Activated T-cell treated with anti-CD3 and anti-CD28 coated beads, Interleukin-2, amount 50 U/mL, for 1 hour (primary cell): ENCODE data around the gene FNDC11.

ENCODE experiments used
- DNase-seq: peaks from one replicate; pipeline ENCODE4 v3.0.0-alpha.2; 2020

Gene FNDC11

DNA sequence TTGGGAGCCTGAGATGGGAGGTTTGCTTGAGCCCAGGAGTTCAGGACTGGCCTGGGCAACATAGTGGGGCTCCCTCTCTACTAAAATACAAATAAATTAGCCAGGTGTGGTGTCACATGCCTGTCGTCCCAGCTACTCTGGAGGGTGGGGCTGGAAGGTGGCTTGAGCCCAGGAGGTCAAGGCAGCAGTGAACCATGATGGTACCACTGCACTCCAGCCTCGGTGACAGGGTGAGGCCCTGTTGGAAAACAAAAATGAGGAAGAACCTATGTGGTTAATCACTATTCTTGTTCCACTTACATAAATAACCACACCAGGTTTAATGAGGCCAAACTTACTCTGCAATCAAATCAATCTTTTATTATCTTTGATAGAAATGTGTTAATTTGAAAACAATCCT, 28.0 kb upstream of the FNDC11 start:
- no peak for DNase-seq

DNA sequence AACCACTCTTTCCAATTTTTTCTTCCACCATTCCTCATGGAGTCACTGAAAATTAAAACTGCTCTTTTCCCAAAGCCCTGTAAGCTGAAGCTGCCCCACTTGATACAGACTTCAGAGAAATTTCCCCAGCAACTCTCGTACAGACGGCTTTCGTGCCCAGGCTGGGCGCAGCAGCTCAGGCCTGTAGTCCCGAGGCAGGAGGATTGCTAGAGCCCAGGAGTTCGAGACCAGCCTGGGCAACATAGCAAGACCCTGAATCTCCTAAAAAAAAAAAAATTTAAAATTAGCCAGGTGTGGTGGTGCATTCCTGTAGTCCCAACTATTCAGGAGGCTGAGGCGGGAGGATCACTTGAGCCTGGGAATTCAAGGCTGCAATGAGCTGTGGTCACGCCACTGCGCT, 26.8 kb upstream of the FNDC11 start:
- DNase-seq: no peak

DNA sequence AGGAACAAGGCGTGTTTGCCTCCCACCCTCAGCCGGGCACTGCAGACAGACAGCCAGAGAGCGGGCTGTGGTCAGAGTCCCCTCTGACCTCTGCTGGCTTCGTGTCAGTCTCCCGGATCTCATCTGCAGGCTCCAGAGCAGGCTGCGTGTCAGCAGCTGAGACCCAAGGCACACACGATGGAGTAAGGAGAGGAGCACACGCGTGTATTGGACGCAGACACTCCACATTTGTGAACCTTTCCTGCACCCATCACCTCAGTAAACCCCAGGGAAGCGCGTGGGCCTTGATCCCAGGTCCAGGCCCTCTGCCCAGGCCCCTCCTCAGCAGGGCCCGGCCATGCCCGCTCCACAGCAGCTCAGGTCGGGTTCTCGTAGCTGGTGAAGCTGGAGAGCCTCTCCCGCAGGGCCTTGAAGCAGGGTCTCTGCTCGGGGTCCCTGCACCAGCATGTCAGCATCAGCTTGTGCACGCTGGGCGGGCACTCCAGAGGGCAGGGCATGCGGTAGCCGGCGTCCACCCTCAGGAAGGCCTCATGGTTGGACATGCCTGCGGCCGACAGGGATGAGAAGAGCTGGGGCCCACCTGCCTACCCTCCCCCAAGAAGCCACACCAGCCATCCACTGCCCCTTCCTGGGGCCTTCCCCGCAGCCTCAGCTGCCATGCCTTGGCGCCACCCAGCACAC, 24.6 kb upstream of the FNDC11 start:
- DNase-seq: no peak

DNA sequence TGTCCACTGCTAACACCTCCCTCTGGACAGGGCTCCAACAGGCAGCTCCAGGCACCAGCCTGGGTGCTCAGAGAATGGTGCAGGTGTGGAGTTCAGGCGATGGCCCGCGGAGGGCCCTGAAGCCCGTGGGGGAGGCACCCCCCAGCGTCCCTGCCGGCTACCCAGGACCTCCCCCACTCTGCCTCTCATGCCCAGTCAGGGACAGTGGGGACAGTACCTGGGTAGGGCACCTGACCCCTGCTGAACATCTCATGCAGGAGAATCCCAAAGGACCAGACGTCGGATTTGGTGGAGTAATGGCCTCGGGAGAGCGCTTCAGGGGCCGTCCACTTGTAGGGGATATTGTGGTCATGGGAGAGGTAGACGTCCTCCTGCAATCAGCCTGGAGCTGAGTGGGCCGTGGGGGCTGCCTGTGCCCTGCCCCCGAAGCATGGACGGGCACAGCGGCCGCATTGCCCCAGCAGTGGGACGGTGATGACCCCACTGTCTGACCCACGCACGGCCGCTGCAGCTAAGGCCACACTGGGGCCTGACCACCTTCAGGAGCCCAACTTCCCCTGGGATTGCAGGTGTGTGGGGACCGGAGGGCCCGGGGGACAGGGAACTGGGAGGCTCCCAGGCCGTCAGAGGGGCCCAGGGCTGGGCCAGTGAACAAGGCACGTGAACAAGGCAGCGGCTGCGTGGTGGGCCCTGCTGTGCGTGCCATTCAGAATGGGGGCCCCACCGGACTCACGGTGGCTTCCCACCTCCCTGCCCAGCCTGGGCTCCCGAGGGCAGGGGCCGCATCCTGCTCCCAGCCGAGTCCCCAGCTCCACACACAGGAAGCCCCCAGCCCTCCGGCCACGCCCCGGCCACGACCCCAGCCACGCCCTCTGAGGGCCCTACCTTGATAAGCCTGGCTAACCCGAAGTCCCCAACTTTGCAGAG, 23.8 kb upstream of the FNDC11 start:
- DNase-seq: no peak

DNA sequence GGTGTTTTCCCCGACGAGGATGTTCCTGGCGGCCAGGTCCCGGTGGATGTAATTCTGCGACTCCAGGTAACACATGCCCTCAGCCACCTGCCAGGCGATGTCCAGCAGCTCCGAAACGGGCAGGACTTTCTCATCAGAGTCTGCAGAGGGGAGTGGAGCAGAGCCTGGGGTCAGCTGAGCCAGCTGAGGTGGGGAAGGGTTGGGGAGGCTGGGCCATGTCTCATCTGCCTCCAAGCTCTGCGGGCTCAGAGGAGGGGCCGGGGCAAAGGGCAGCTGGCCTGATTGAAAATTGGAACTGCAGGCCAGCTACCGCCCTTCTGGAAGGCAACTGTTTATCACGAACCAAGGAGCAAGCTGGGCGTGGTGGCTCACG, 23.2 kb upstream of the FNDC11 start:
- DNase-seq: no peak

DNA sequence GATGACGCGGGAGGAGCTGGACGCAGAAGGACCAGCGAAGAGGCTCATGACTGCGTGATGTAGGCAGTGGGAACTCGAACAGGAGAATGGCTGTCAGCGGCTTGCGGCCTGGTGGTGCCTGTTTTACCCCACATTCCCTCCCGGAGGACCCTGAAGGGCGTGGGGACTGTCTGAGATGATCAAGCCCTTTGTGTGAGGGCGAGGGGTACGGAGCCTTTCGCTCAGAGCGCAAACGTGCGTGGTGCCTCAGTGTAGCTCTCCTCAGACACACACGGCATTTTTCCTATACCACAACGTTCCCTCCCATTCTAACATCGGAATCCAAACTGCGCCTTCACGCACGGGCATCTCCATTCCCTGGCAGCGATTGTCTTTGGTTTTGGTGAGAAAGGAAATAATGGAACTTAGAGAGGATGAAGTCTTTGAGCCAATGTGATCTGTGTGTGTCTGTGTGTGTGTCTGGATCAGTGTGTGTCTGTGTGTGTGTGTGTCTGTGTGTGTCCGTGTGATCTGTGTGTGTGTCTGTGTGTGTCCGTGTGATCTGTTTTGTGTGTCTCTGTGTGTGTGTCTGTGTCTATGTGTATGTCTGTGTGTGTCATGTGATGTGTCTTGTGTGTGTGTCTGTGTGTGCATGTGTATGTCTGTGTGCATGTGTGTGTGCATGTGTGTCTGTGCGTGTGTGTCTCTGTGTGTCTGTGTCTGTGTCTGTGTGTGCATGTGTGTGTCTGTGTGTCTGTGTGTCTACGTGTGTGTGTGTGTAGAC, 22.1 kb upstream of the FNDC11 start:
- no peak for DNase-seq

DNA sequence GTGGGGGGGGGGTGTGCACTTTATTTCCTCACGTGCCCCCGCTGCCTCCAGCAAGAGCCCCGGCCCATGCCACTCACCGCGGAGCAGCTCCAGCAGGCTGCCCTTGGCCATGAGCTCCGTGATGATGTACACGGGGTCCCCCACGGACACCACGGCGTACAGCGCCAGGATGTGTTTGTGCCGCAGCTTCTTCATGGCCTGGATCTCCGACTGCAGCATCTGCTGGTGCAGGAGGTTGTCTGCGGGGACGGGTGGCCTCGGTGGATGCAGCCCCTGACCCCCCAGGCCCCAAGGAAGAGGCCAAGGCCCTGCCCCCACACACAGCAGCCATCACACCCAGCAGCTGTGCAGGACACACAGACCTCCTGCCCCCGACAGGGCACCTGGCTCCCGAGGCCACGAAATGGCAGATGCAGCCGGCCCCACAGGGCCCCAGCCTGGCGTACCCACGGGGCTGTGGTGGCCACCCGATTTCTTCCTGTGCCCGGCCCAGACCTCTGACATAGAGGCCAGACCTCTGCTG, 21.4 kb upstream of the FNDC11 start:
- DNase-seq: no peak

DNA sequence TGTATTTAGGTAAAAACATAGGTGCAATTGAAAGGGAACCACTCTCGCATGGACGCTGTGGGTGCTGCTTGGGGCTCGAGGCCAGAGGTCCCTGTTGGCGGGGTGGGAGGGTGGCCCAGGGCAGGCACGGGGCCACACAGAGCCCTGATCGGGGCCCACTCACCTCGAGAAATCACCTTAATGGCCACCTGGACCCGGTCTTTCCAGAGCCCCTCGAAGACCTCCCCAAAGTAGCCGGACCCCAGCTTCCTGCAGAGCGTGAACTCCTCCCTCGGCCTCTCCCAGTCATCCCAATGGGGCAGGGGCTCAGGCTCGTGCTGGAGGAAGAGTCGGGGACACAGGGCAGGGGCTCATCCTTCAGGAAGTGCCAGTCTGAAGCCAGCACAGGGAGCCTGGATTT, 20.6 kb upstream of the FNDC11 start:
- DNase-seq: peak; percentile 12

DNA sequence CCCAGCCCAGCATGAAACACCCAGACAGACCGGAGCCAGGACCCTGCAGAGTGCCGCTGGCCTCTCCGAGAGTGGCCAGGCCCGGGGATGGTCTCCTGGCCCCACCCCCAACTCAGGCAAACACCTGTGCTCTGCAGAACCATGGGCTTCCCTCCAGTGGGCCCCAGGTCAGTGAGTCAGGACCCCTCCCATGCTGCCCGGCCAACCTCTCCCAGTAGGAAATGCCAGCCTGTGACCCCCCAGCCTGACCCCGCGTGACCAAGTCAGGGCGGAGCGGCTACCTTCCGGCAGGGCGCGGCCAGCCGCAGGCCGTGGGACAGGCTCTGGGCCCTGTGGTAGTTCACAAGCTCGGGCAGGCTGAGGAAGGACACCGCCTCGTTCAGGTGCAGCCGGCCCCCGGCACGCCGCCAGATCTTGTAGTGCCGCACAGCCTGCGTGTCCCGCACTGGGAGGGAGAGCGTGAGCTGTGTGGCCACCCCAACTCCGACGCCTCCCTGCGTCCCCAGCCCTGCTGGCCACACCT, 20.0 kb upstream of the FNDC11 start:
- peak; percentile 16 for DNase-seq

DNA sequence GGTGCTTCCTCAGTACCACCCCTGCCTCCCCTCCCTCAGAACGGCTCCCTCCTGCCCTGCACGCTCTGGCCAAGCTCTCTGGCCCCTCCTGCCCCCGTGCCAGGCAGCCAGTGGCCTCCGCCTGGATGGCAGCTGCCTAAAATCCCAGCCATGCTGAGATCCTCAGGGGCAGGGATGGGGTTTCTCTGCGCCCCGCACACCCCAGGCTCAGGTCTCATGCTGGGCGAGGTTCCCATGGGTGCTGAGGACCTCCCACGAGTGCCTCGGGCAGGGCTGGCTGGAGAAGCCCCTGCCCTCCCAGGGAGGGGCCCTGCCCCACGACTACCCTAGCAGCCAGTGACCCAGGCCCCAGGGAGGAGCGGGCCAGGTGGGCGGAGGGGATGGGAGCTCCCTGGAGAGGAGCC, 19.5 kb upstream of the FNDC11 start:
- peak; percentile 12 for DNase-seq

DNA sequence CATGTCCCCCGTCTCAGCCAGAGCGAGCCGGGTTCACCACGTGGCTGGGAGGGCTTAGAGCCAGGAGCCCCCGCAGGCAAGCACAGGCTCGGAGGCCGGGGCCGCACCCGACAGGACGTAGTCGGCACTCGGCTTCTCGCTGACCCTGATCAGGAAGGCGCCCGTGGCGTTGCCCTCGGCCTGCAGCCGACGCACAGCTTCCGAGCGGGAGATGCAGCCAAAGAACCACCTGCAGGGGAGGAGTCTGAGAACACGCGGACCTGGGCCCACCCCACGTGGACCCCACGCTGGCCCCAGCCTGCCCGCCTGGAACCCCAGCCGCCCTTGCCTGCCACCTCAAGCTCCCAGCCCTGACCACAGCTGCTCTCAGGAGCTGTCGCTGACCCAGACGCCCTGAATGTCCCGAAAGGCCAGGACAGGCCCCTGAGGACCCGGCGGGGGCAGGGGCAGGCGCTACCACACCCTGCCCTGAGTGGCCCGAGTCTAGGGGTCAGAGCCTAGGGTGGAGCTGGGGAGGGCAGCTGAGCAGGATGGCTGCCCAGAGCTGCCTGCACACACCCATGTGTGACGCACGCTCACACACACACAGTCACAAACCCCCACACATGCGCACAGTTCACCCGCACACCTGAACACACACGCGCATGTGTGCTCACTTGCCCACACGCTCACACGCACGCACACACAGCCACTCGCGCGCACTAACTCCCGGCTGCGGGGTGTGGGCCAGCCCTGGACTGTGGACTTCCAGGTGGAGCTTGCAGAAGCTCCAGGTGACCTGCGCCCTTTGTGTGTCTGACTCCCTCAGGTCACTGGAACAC, 18.9 kb upstream of the FNDC11 start:
- peak; percentile 16 for DNase-seq

DNA sequence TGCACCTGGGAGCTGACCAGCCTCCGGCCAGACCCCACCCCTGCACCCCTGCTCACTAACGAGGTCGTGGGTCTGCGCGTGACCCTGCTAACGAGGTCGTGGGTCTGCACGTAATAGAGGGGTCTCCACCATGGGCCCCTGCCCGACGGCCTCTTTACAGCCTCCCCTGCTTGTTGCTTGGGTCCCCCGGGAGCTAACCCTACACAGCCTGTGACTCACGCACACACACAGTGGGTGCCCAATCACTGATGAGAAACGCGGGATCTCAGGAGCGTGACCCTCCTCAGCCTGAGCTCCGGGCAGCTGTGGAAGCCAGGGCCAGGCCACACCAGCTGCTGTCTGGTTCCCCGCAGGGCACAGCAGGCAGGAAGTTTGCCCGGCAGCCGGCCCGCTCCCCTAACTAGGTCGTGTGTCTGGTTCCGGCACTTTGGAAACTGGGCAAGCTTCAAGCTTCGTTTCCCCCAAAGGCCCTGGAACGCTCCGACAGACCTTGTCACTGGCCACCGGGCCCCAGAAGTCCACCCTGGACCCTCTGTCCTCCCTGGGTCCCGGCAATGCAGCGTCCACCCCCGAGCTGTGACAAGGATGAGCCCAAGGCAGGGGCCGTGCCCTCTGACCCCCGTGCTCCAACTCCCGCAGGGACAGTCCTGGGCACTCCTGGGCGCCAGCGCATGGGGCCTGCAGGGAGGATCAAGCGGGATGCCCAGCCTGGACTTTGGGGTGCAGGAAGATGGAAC, 17.6 kb upstream of the FNDC11 start:
- no peak for DNase-seq

DNA sequence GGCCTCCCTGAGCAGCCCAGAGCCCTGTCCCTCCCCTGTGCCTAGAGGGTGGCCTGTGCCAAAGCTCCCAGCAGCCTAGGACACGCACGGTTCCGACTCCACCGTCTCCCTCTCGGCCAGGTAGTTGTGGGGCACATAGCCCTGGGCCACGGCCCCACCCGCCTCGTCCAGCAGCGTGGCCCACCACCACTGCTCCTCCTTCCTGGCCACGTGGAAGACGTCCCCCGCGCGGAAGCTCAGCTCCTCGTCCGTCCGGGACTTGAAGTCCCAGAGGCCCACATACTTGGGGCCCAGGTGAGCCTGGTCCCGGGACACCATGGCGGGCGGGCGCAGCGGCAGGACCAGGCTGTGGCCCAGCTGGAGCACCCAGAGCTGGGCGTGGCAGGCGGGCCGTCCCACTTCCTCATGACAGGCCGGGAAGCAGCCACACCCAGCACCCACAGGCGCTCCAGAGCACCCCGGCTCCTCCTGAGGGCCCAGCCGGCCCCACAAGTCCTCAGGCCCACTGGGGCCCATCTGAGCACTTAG, 16.9 kb upstream of the FNDC11 start, which contains the start of gene PTK6:
TSS of gene PTK6 (minus strand) at position 380 of the 528 bp plus-strand sequence. CDS start at position 318, 62 bp downstream.
- no peak for DNase-seq

DNA sequence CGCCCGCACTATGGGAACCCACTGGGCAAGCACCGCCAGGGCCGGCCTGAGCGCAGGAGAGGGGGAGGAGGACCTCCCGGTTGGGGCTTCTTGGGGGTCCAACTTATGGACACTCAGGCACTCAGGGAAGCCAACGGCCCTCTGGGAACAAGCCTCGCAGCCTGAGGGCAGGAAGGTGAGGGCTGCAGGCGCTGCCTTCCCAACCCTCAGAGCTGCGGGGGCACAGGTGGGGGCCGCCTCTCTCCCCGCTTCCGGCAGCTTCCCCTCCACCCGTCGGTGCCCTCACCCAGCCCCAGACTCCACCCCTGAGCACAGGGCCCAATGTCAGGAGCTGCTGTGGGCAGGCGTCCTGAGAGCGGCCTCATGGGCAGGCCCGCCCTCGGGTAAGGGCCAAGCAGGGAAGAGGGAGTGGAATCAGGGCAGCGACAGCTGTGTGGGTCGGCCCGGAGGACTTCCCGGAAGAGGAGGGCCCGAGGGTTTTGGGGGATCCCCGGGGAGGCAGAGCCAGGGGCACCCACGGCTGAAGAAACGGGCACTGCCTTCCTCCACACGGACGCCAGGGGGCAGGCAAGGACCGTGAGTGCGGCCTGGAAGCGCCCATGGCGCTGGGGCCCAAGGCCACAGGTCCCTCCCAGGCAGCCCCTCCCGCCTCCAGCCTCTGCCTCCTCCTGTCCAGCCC, 16.3 kb upstream of the FNDC11 start:
- DNase-seq: peak; percentile 93

DNA sequence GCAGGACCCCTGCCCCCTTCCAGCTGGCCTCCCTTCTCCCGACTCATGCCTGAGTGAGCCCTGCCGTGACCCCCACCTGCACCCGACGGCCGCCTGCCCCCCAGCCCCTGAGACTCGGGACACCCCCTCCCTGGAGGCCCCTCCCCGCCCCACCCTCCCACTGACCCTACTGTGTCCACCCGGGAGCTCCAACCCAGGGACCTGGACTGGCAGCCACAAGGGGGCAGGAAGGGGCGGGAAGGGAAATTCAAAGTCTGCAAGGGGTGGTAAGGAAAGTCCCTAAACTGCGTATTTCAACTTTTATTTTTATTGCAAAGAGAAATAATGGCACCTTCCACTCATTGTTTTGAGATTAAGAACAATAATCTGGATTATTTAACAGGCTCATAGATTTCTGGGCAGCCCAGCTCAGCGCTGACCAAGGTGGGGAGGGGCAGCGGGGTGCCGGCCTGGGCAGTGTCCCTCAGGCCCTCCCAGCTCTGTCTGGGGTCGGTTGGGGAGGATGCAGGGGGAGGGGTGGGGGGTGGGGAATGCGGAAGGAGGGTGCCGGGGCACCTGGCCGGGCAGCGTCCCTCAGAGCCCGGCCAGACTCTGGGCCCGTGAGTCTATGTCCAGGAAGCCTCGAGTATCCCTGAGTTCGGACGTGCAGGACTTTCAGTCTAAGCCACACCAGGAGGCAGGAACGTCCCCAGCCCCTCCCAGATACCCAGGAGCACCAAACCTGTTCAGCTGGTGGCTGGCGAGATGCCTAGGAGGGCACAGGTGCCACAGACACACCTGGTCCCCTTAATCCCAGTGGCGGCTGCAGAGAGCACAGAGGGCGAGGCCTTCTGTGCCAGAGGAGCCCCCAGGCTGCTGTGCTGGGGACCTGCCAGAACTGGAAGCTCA, 15.5 kb upstream of the FNDC11 start:
- DNase-seq: no peak

DNA sequence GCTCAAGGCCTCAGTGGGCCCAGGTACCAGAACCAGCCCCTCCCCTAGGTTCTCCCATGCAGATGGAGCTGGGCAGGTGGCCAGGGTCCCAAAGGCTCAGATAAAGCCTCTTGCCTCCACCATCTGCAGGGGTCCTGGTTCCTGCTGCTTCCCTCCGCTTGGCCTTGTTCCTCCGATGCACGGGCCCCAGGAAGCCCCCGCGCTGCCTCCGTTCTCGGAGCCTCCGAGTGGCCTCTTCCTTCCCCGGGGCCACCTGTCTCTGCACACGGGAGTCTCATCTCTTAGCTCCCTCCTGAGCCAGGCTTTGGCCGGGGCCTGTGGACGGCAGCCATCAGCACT, 14.9 kb upstream of the FNDC11 start:
- DNase-seq: no peak

DNA sequence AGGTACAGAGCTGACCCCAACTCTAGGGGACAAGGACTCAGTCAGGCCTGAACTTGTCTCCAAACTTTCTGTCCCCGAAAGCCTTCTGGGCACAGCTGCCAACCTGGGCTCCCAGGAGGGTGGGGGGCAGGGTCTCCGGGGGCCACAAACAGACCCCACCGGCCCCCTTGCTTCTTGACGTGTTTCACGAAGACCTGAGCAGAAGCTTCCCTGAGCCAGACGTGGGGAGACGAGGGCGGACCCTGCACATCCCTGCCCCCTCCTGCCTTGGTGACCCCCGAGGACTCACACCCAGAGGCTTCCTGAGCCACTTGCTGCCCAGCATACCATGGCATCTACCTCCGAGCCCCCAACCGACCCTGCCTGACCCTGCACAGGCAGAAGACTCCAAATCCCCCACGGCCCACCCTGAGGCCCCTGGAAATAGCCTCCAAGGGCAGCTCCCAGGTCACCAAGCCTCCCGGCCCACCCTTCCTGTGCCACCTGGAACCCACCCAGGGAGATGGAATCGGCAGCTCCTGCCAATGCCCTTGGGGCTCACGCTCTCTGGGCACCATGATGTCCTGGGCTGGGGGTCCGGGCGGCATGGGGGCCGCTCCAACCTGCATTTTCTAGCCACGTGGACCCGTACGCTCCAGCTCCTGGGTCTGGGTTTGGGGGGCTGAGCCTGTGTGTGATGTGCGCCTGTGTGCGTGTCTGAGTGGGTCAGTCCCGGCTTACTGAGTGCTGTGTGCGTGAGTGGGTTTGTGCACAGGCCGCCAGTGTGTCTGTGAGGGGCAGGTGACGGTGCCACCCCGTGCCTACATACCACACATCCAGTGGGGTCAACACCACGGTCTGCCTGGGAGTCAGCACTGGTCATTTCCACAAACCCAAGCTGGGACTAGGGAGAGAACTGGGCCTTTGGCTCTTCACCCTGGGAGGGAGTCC, 14.3 kb upstream of the FNDC11 start:
- DNase-seq: no peak
